SU-DHL-6 (cell line): Measurements from ENCODE around the gene LCTL.

ENCODE experiments used
- H2AFZ ChIP-seq: fragments of 200-600 bp; sonication (generic); 2 replicates; pipeline ENCODE4 v1.6.1; 2014; ENCODE audit warnings: low read depth, mild to moderate bottlenecking, moderate library complexity, mixed read lengths, antibody characterized with exemption, low read length; ENCODE audit not compliant: severe bottlenecking
- H3F3A ChIP-seq: fragments of 200-600 bp; shearing (Covaris generic); 2 replicates; pipeline ENCODE4 v1.6.0; 2016; ENCODE audit warnings: antibody characterized with exemption, mild to moderate bottlenecking; ENCODE audit not compliant: insufficient read depth
- H3K27ac ChIP-seq: fragments of 200-600 bp; sonication (generic); 2 replicates; pipeline ENCODE4 v1.5.1; 2016; ENCODE audit warnings: low read depth, mild to moderate bottlenecking, low read length, moderate library complexity, mixed read lengths
- H3K27me3 ChIP-seq: fragments of 200-600 bp; sonication (generic), shearing (Covaris generic); 2 replicates; pipeline ENCODE4 v1.6.0; 2014; ENCODE audit warnings: mild to moderate bottlenecking, low read length
- H3K36me3 ChIP-seq: fragments of 200-600 bp; sonication (generic); 2 replicates; pipeline ENCODE4 v1.6.1; 2014; ENCODE audit warnings: mild to moderate bottlenecking, low read length, mixed read lengths
- H3K4me2 ChIP-seq: fragments of 300-600, 200-600 bp; shearing (Covaris generic), sonication (generic); 2 replicates; pipeline ENCODE4 v1.6.0; 2014; ENCODE audit warnings: low read length, low read depth, mild to moderate bottlenecking; ENCODE audit not compliant: poor library complexity, severe bottlenecking
- H3K4me3 ChIP-seq: fragments of 200-600 bp; sonication (generic); 2 replicates; pipeline ENCODE4 v1.5.1; 2014; ENCODE audit warnings: antibody characterized with exemption, low read length, mild to moderate bottlenecking, mixed read lengths; ENCODE audit not compliant: insufficient read depth, poor library complexity, severe bottlenecking
- H3K79me2 ChIP-seq: fragments of 200-600 bp; sonication (generic); 2 replicates; pipeline ENCODE4 v1.6.1; 2014; ENCODE audit warnings: mild to moderate bottlenecking, low read length, moderate library complexity; ENCODE audit not compliant: insufficient read depth
- H3K9ac ChIP-seq: fragments of 200-600 bp; sonication (generic); 2 replicates; pipeline ENCODE4 v1.7.0; 2014; ENCODE audit warnings: mild to moderate bottlenecking, low read length
- H3K9me2 ChIP-seq: fragments of 200-600 bp; sonication (generic); replicated peaks from 2 replicates; pipeline ENCODE4 v1.6.1; 2014; ENCODE audit warnings: low read length; ENCODE audit not compliant: insufficient read depth
- H3K9me3 ChIP-seq: fragments of 200-600 bp; sonication (generic); 2 replicates; pipeline ENCODE4 v1.6.1; 2014; ENCODE audit warnings: low read length, mixed read lengths; ENCODE audit not compliant: insufficient read depth
- H4K20me1 ChIP-seq: fragments of 200-600 bp; sonication (generic); 2 replicates; pipeline ENCODE4 v1.6.1; 2014; ENCODE audit warnings: low read depth, mild to moderate bottlenecking, antibody characterized with exemption, low read length, moderate library complexity, mixed read lengths
- EZH2phosphoT487 ChIP-seq: fragments of 200-600 bp; sonication (generic), shearing (Covaris generic); conservative IDR thresholded peaks from 2 replicates; pipeline ENCODE4 v1.6.1; 2018; ENCODE audit warnings: mild to moderate bottlenecking, antibody characterized with exemption, low read length, moderate library complexity, mixed read lengths
- TF ChIP-seq, protein P1 (sequence below): fragments of 200-600 bp; sonication (generic); IDR thresholded peaks from one replicate; pipeline ENCODE4 v1.5.1; 2017; ENCODE audit warnings: antibody characterized with exemption, mild to moderate bottlenecking, low read length, moderate library complexity; ENCODE audit not compliant: insufficient read depth, poor library complexity, severe bottlenecking

The LCTL gene

GRCh38 chr15:66601521-66601920, 35.7 kb upstream of the LCTL start:
- Histone ChIP-seq H4K20me1 (no peaks in the 10 kb centered on the region), H3K27me3 (no peaks in the 10 kb centered on the region), H3K9ac (no peak overlapping the region), H3F3A (no peaks in the 10 kb centered on the region), H3K9me3 (no peaks in the 10 kb centered on the region), H3K4me2 (no peak overlapping the region), H3K79me2 (no peaks in the 10 kb centered on the region), H3K4me3 (no peak overlapping the region), H3K9me2 (no peaks in the 10 kb centered on the region), H2AFZ (no peak overlapping the region), H3K36me3 (no peaks in the 10 kb centered on the region), H3K27ac (no peak overlapping the region)
- no peak for TF ChIP-seq EZH2phosphoT487
- TF ChIP-seq, protein P1, sequence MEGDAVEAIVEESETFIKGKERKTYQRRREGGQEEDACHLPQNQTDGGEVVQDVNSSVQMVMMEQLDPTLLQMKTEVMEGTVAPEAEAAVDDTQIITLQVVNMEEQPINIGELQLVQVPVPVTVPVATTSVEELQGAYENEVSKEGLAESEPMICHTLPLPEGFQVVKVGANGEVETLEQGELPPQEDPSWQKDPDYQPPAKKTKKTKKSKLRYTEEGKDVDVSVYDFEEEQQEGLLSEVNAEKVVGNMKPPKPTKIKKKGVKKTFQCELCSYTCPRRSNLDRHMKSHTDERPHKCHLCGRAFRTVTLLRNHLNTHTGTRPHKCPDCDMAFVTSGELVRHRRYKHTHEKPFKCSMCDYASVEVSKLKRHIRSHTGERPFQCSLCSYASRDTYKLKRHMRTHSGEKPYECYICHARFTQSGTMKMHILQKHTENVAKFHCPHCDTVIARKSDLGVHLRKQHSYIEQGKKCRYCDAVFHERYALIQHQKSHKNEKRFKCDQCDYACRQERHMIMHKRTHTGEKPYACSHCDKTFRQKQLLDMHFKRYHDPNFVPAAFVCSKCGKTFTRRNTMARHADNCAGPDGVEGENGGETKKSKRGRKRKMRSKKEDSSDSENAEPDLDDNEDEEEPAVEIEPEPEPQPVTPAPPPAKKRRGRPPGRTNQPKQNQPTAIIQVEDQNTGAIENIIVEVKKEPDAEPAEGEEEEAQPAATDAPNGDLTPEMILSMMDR, result no peak

GRCh38 chr15:66600240-66600627, 34.4 kb upstream of the LCTL start:
- no peak for TF ChIP-seq EZH2phosphoT487
- TF ChIP-seq, protein P1, result no peak
- Histone ChIP-seq H3K27ac (no peak overlapping the region), H3F3A (no peaks in the 10 kb centered on the region), H2AFZ (no peak overlapping the region), H3K9me2 (no peaks in the 10 kb centered on the region), H3K27me3 (no peaks in the 10 kb centered on the region), H3K4me3 (no peak overlapping the region), H3K9me3 (no peaks in the 10 kb centered on the region), H3K4me2 (no peak overlapping the region), H3K36me3 (no peaks in the 10 kb centered on the region), H3K79me2 (no peaks in the 10 kb centered on the region), H3K9ac (no peak overlapping the region), H4K20me1 (no peaks in the 10 kb centered on the region)

DNA sequence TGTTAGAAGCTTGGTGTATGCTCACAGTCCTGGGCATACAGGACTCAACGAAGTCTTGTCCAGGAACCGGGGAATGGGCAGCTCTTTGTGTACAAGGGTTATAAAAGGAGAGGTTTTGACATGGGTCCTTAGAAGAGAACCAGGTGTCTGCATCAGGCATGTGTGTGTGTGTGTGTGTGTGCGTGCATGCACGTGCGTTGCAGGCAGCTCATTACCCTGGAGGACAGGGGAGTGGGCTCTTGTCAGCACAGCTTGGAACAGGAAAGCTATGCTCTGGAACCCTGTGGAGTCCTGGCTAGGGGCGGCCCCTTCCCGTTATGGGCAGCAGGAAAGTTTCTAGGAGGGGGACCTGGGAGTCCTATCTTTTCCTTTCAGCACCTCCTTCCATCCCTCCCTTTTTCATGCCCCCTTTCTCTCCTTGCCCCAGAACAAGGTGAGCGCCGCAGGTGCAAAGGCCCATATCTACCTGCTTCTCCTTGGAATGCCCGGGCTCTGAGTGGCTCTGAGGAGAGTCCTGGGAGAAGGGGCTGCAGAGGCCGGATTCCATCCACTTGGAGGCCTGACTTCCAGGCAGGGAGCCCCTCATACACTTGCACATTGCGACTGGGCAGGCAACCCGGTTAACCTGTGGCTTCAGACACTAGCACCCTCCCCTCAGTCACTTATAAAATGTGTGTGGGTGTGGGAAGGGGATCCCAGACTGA, 33.9 kb upstream of the LCTL start:
- Histone ChIP-seq H3K36me3 (no peaks in the 10 kb centered on the region), H3F3A (no peaks in the 10 kb centered on the region), H3K4me2 (no peak overlapping the region), H3K9me3 (no peaks in the 10 kb centered on the region), H4K20me1 (no peaks in the 10 kb centered on the region), H3K79me2 (no peaks in the 10 kb centered on the region), H3K9me2 (no peaks in the 10 kb centered on the region), H3K27ac (no peak overlapping the region), H2AFZ (no peak overlapping the region), H3K27me3 (no peaks in the 10 kb centered on the region), H3K4me3 (no peak overlapping the region), H3K9ac (no peak overlapping the region)
- TF ChIP-seq EZH2phosphoT487, result no peak
- TF ChIP-seq, protein P1, result no peak
